Measurements from ENCODE around the gene DTD1.

DTD1 gene

GRCh38 chr20:18587665-18588573, at the start of gene DTD1:
DTD1 (plus strand) TSS chr20:18588054; CDS start chr20:18588073, 19 bp downstream.
- Histone ChIP-seq H3K27ac (ENCODE audit: low read depth, low read length) (peak within 1 kb of the TSS; percentile 67), H3K4me3 (ENCODE audit: low read depth, low read length) (peak within 1 kb of the TSS; percentile 93), H3K27me3 (ENCODE audit: control insufficient read depth, insufficient read depth, low read length) (no peaks in the 10 kb centered on the region), H3K36me3 (ENCODE audit: control insufficient read depth, insufficient read depth, low read length) (no peaks in the 10 kb centered on the region), H3K4me1 (ENCODE audit: control insufficient read depth, insufficient read depth, low read length) (peaks cover 43% of the 10 kb centered on the region), H3K9ac (ENCODE audit: low read depth, low read length) (peak within 1 kb of the TSS; percentile 83), H3K9me3 (ENCODE audit: control insufficient read depth, insufficient read depth, low read length) (no peaks in the 10 kb centered on the region)

- no peaks in the 10 kb centered on the region for H3K9me3 ChIP-seq (ENCODE audit: control insufficient read depth, insufficient read depth, low read length)
- no peaks in the 10 kb centered on the region for H3K27me3 ChIP-seq (ENCODE audit: control insufficient read depth, insufficient read depth, low read length)
- H3K27ac ChIP-seq (ENCODE audit: low read depth, low read length), result no peak overlapping the region
- no peak overlapping the region for H3K9ac ChIP-seq (ENCODE audit: low read depth, low read length)
- H3K36me3 ChIP-seq (ENCODE audit: control insufficient read depth, insufficient read depth, low read length), result peaks cover 72% of the 10 kb centered on the region
- no peak overlapping the region for H3K4me3 ChIP-seq (ENCODE audit: low read depth, low read length)
- no peaks in the 10 kb centered on the region for H3K4me1 ChIP-seq (ENCODE audit: control insufficient read depth, insufficient read depth, low read length)
These were observed 46.1 kb upstream of the DTD1 start for GRCh38 chr20:18541741-18542140.

- Histone ChIP-seq H3K27me3 (ENCODE audit: control insufficient read depth, insufficient read depth, low read length) (no peaks in the 10 kb centered on the region), H3K9ac (ENCODE audit: low read depth, low read length) (no peak overlapping the region), H3K27ac (ENCODE audit: low read depth, low read length) (no peak overlapping the region), H3K4me1 (ENCODE audit: control insufficient read depth, insufficient read depth, low read length) (no peaks in the 10 kb centered on the region), H3K9me3 (ENCODE audit: control insufficient read depth, insufficient read depth, low read length) (no peaks in the 10 kb centered on the region), H3K36me3 (ENCODE audit: control insufficient read depth, insufficient read depth, low read length) (peaks cover 78% of the 10 kb centered on the region), H3K4me3 (ENCODE audit: low read depth, low read length) (no peak overlapping the region)
These were observed 44.6 kb upstream of the DTD1 start for GRCh38 chr20:18543216-18543615.

GRCh38 chr20:18543932-18544331, 43.9 kb upstream of the DTD1 start:
- Histone ChIP-seq H3K9ac (ENCODE audit: low read depth, low read length) (no peak overlapping the region), H3K4me1 (ENCODE audit: control insufficient read depth, insufficient read depth, low read length) (no peaks in the 10 kb centered on the region), H3K36me3 (ENCODE audit: control insufficient read depth, insufficient read depth, low read length) (peaks cover 81% of the 10 kb centered on the region), H3K9me3 (ENCODE audit: control insufficient read depth, insufficient read depth, low read length) (no peaks in the 10 kb centered on the region), H3K4me3 (ENCODE audit: low read depth, low read length) (no peak overlapping the region), H3K27me3 (ENCODE audit: control insufficient read depth, insufficient read depth, low read length) (no peaks in the 10 kb centered on the region), H3K27ac (ENCODE audit: low read depth, low read length) (no peak overlapping the region)

- Histone ChIP-seq H3K27ac (ENCODE audit: low read depth, low read length) (no peak overlapping the region), H3K4me1 (ENCODE audit: control insufficient read depth, insufficient read depth, low read length) (no peaks in the 10 kb centered on the region), H3K9ac (ENCODE audit: low read depth, low read length) (no peak overlapping the region), H3K9me3 (ENCODE audit: control insufficient read depth, insufficient read depth, low read length) (no peaks in the 10 kb centered on the region), H3K27me3 (ENCODE audit: control insufficient read depth, insufficient read depth, low read length) (no peaks in the 10 kb centered on the region), H3K36me3 (ENCODE audit: control insufficient read depth, insufficient read depth, low read length) (peaks cover 88% of the 10 kb centered on the region), H3K4me3 (ENCODE audit: low read depth, low read length) (no peak overlapping the region)
These were observed 42.3 kb upstream of the DTD1 start for GRCh38 chr20:18545566-18545965.

- peaks cover 90% of the 10 kb centered on the region for H3K36me3 ChIP-seq (ENCODE audit: control insufficient read depth, insufficient read depth, low read length)
- no peaks in the 10 kb centered on the region for H3K9me3 ChIP-seq (ENCODE audit: control insufficient read depth, insufficient read depth, low read length)
- no peak overlapping the region for H3K27ac ChIP-seq (ENCODE audit: low read depth, low read length)
These were observed 39.4 kb upstream of the DTD1 start for GRCh38 chr20:18548465-18548864.

GRCh38 chr20:18553746-18554145, 34.1 kb upstream of the DTD1 start:
- no peaks in the 10 kb centered on the region for H3K4me1 ChIP-seq (ENCODE audit: control insufficient read depth, insufficient read depth, low read length)
- peaks cover 82% of the 10 kb centered on the region for H3K36me3 ChIP-seq (ENCODE audit: control insufficient read depth, insufficient read depth, low read length)
- no peak overlapping the region for H3K4me3 ChIP-seq (ENCODE audit: low read depth, low read length)

More at GRCh38 chr20:18548465-18548864, 39.4 kb upstream of the DTD1 start:
- Histone ChIP-seq H3K9ac (ENCODE audit: low read depth, low read length) (no peak overlapping the region), H3K4me1 (ENCODE audit: control insufficient read depth, insufficient read depth, low read length) (no peaks in the 10 kb centered on the region), H3K27me3 (ENCODE audit: control insufficient read depth, insufficient read depth, low read length) (no peaks in the 10 kb centered on the region), H3K4me3 (ENCODE audit: low read depth, low read length) (no peak overlapping the region)

GRCh38 chr20:18566892-18567738, 20.7 kb upstream of the DTD1 start, which contains the start of gene SMIM26:
SMIM26 (plus strand) TSS chr20:18567432; CDS start chr20:18567479, 47 bp downstream.
- Histone ChIP-seq H3K4me1 (ENCODE audit: control insufficient read depth, insufficient read depth, low read length) (no peaks in the 10 kb centered on the region; the same call in 1 of the 2 replicates), H3K9ac (ENCODE audit: low read depth, low read length) (peak within 1 kb of the TSS; percentile 88), H3K4me3 (ENCODE audit: low read depth, low read length) (peak within 1 kb of the TSS; percentile 91), H3K9me3 (ENCODE audit: control insufficient read depth, insufficient read depth, low read length) (no peaks in the 10 kb centered on the region), H3K27me3 (ENCODE audit: control insufficient read depth, insufficient read depth, low read length) (no peaks in the 10 kb centered on the region), H3K27ac (ENCODE audit: low read depth, low read length) (peak within 1 kb of the TSS; percentile 65), H3K36me3 (ENCODE audit: control insufficient read depth, insufficient read depth, low read length) (peaks cover 17% of the 10 kb centered on the region)

More at GRCh38 chr20:18553746-18554145, 34.1 kb upstream of the DTD1 start:
- Histone ChIP-seq H3K27me3 (ENCODE audit: control insufficient read depth, insufficient read depth, low read length) (no peaks in the 10 kb centered on the region), H3K9ac (ENCODE audit: low read depth, low read length) (no peak overlapping the region), H3K27ac (ENCODE audit: low read depth, low read length) (no peak overlapping the region), H3K9me3 (ENCODE audit: control insufficient read depth, insufficient read depth, low read length) (no peaks in the 10 kb centered on the region)

GRCh38 chr20:18567739-18568091, 20.1 kb upstream of the DTD1 start:
- H3K9me3 ChIP-seq (ENCODE audit: control insufficient read depth, insufficient read depth, low read length), result no peaks in the 10 kb centered on the region
- H3K27me3 ChIP-seq (ENCODE audit: control insufficient read depth, insufficient read depth, low read length), result no peaks in the 10 kb centered on the region
- H3K4me1 ChIP-seq (ENCODE audit: control insufficient read depth, insufficient read depth, low read length), result no peaks in the 10 kb centered on the region; the same call in 1 of the 2 replicates
- peak overlapping the region; percentile 88 for H3K9ac ChIP-seq (ENCODE audit: low read depth, low read length)
- peak overlapping the region; percentile 91 for H3K4me3 ChIP-seq (ENCODE audit: low read depth, low read length)
- H3K36me3 ChIP-seq (ENCODE audit: control insufficient read depth, insufficient read depth, low read length), result peaks cover 14% of the 10 kb centered on the region
- peak overlapping the region; percentile 65 for H3K27ac ChIP-seq (ENCODE audit: low read depth, low read length)

GRCh38 chr20:18571009-18571408, 16.8 kb upstream of the DTD1 start:
- peaks cover 14% of the 10 kb centered on the region for H3K36me3 ChIP-seq (ENCODE audit: control insufficient read depth, insufficient read depth, low read length)
- no peaks in the 10 kb centered on the region; the same call in 1 of the 2 replicates for H3K4me1 ChIP-seq (ENCODE audit: control insufficient read depth, insufficient read depth, low read length)
- H3K4me3 ChIP-seq (ENCODE audit: low read depth, low read length), result no peak overlapping the region
- H3K27ac ChIP-seq (ENCODE audit: low read depth, low read length), result no peak overlapping the region
- H3K9me3 ChIP-seq (ENCODE audit: control insufficient read depth, insufficient read depth, low read length), result no peaks in the 10 kb centered on the region
- no peaks in the 10 kb centered on the region for H3K27me3 ChIP-seq (ENCODE audit: control insufficient read depth, insufficient read depth, low read length)
- H3K9ac ChIP-seq (ENCODE audit: low read depth, low read length), result no peak overlapping the region

Data from HUES48 (cell line).